ENCODE results near the gene AUNIP.

AUNIP gene

GRCh38 chr1:25895365-25895990 is 36.2 kb upstream of the AUNIP start:
- Histone ChIP-seq H4K20me1 (peaks cover 0 to 49% (median 31%) of the 10 kb centered on the region in 11 experiments; a peak in 15 of 22 replicates), H3K4me3 (no peak overlapping the region), H3K4me1 (peaks cover 14 to 60% (median 35%) of the 10 kb centered on the region in 10 experiments; a peak in 19 of 20 replicates), H3K27me3 (no peaks in the 10 kb centered on the region), H3K27ac (peak overlapping the region in 8 of 11 experiments; percentile 1 to 54 (median 29); a peak in 7 of 22 replicates), H3K4me2 (peak overlapping the region in 4 of 11 experiments; percentile 20 to 75 (median 70); a peak in 6 of 22 replicates), H3K9me3 (replicated peaks in 1 of 11) (no peaks in the 10 kb centered on the region), H3K9ac (peak overlapping the region in 7 of 11 experiments; percentile 2 to 47 (median 37); a peak in 7 of 22 replicates), H3K36me3 (peaks cover 14 to 84% (median 69%) of the 10 kb centered on the region in 11 experiments)
- no peak for TF ChIP-seq Cebpa-rat (IDR thresholded peaks at IDR 0.05)

- Histone ChIP-seq H3K36me3 (peaks cover 0 to 79% (median 60%) of the 10 kb centered on the region in 11 experiments; a peak in 18 of 22 replicates), H3K9me3 (replicated peaks in 1 of 11) (no peaks in the 10 kb centered on the region), H3K27ac (peak overlapping the region in 4 of 11 experiments; percentile 1 to 41 (median 24); a peak in 3 of 22 replicates), H3K4me3 (no peak overlapping the region), H3K4me1 (peaks cover 14 to 48% (median 32%) of the 10 kb centered on the region in 10 experiments; a peak in 19 of 20 replicates), H3K4me2 (peak overlapping the region in 5 of 11 experiments; percentile 7 to 49 (median 32); a peak in 5 of 22 replicates), H4K20me1 (peaks cover 0 to 26% (median 8%) of the 10 kb centered on the region in 11 experiments; a peak in 12 of 22 replicates), H3K9ac (peak overlapping the region in 4 of 11 experiments; percentile 3 to 40 (median 20); a peak in 1 of 22 replicates), H3K27me3 (no peaks in the 10 kb centered on the region)
- TF ChIP-seq Cebpa-rat (IDR thresholded peaks at IDR 0.05): no peak
These were observed 33.9 kb upstream of the AUNIP start for GRCh38 chr1:25893116-25893515.

GRCh38 chr1:25891606-25892005 is 32.3 kb upstream of the AUNIP start:
- Histone ChIP-seq H3K4me1 (peaks cover 14 to 42% (median 27%) of the 10 kb centered on the region in 10 experiments; a peak in 19 of 20 replicates), H3K9ac (no peak overlapping the region), H3K27ac (peak overlapping the region in 4 of 11 experiments; percentile 8 to 32 (median 26); a peak in 3 of 22 replicates), H3K4me2 (peak overlapping the region in 1 of 11 experiments; percentile 28; a peak in 1 of 22 replicates), H3K4me3 (no peak overlapping the region), H4K20me1 (peaks cover 0 to 11% (median 0%) of the 10 kb centered on the region in 11 experiments; a peak in 6 of 22 replicates), H3K9me3 (replicated peaks in 1 of 11) (no peaks in the 10 kb centered on the region), H3K27me3 (no peaks in the 10 kb centered on the region), H3K36me3 (peaks cover 0 to 65% (median 49%) of the 10 kb centered on the region in 11 experiments; a peak in 15 of 22 replicates)
- no peak for TF ChIP-seq Cebpa-rat (IDR thresholded peaks at IDR 0.05)

- no peaks in the 10 kb centered on the region for H3K9me3 ChIP-seq (replicated peaks in 1 of 11)
- no peak overlapping the region for H3K4me3 ChIP-seq
- H3K27ac ChIP-seq: no peak overlapping the region
- H3K4me1 ChIP-seq: peaks cover 12 to 30% (median 20%) of the 10 kb centered on the region in 10 experiments; a peak in 18 of 20 replicates
- H3K36me3 ChIP-seq: peaks cover 0 to 56% (median 39%) of the 10 kb centered on the region in 11 experiments; a peak in 15 of 22 replicates
- H3K4me2 ChIP-seq: no peak overlapping the region
- no peak for TF ChIP-seq Cebpa-rat (IDR thresholded peaks at IDR 0.05)
- no peaks in the 10 kb centered on the region for H3K27me3 ChIP-seq
- no peak overlapping the region for H3K9ac ChIP-seq
- no peaks in the 10 kb centered on the region for H4K20me1 ChIP-seq
These were observed 31.2 kb upstream of the AUNIP start for GRCh38 chr1:25890239-25891034.

- Histone ChIP-seq H3K27me3 (no peaks in the 10 kb centered on the region), H3K4me3 (no peak overlapping the region), H3K4me2 (no peak overlapping the region), H4K20me1 (no peaks in the 10 kb centered on the region), H3K9me3 (replicated peaks in 1 of 11) (no peaks in the 10 kb centered on the region), H3K36me3 (peaks cover 0 to 56% (median 34%) of the 10 kb centered on the region in 11 experiments; a peak in 15 of 22 replicates), H3K4me1 (peaks cover 7 to 26% (median 16%) of the 10 kb centered on the region in 10 experiments; a peak in 18 of 20 replicates), H3K27ac (no peak overlapping the region), H3K9ac (no peak overlapping the region)
- no peak for TF ChIP-seq Cebpa-rat (IDR thresholded peaks at IDR 0.05)
These were observed 30.2 kb upstream of the AUNIP start for GRCh38 chr1:25889470-25889869.

GRCh38 chr1:25888426-25888987 is 29.2 kb upstream of the AUNIP start:
- H3K27me3 ChIP-seq: no peaks in the 10 kb centered on the region
- H3K4me3 ChIP-seq: no peak overlapping the region
- no peak for TF ChIP-seq Cebpa-rat (IDR thresholded peaks at IDR 0.05)
- H3K9ac ChIP-seq: no peak overlapping the region
- H3K27ac ChIP-seq: no peak overlapping the region
- no peak overlapping the region for H3K4me2 ChIP-seq
- peaks cover 3 to 17% (median 10%) of the 10 kb centered on the region in 10 experiments; a peak in 18 of 20 replicates for H3K4me1 ChIP-seq
- peaks cover 0 to 46% (median 25%) of the 10 kb centered on the region in 11 experiments; a peak in 14 of 22 replicates for H3K36me3 ChIP-seq
- H3K9me3 ChIP-seq (replicated peaks in 1 of 11): no peaks in the 10 kb centered on the region
- H4K20me1 ChIP-seq: no peaks in the 10 kb centered on the region

- TF ChIP-seq Cebpa-rat (IDR thresholded peaks at IDR 0.05): no peak
- Histone ChIP-seq H3K27me3 (no peaks in the 10 kb centered on the region), H3K4me3 (no peak overlapping the region), H3K4me2 (no peak overlapping the region), H3K9ac (no peak overlapping the region), H3K27ac (no peak overlapping the region), H3K9me3 (replicated peaks in 1 of 11) (no peaks in the 10 kb centered on the region), H4K20me1 (no peaks in the 10 kb centered on the region), H3K4me1 (no peaks in the 10 kb centered on the region), H3K36me3 (peaks cover 0 to 34% (median 16%) of the 10 kb centered on the region in 11 experiments; a peak in 14 of 22 replicates)
These were observed 26.3 kb upstream of the AUNIP start for GRCh38 chr1:25885602-25886001.

GRCh38 chr1:25881266-25881665 is 22.0 kb upstream of the AUNIP start:
- Histone ChIP-seq H3K9me3 (replicated peaks in 1 of 11) (no peaks in the 10 kb centered on the region), H3K4me3 (no peak overlapping the region), H4K20me1 (no peaks in the 10 kb centered on the region), H3K27ac (no peak overlapping the region), H3K36me3 (0 out of 22 replicates have a peak, but pooled peaks cover 0 to 8% (median 0%) of the 10 kb centered on the region in 11 experiments), H3K9ac (no peak overlapping the region), H3K27me3 (peaks cover 0 to 5% (median 2%) of the 10 kb centered on the region in 11 experiments; a peak in 11 of 22 replicates), H3K4me1 (peaks cover 0 to 5% (median 0%) of the 10 kb centered on the region in 10 experiments; a peak in 3 of 20 replicates), H3K4me2 (no peak overlapping the region)
- no peak for TF ChIP-seq Cebpa-rat (IDR thresholded peaks at IDR 0.05)

Measured in BLaER1 treated with 17β-estradiol and CSF1 and Interleukin-3, amounts not matched to agents 10 nM and 100 nM (cell line).